Upper lobe of right lung (tissue), 1 donor: ENCODE measurements around the gene VAX1. TPM values are rescaled to one million over a fixed set of nuclear protein-coding genes. Genes with fewer than 3 reads are reported as not detected.
A peak's percentile ranks its signal among the peaks of the same experiment; 100 is the strongest.
"Not testable (repeated sequence)": the region's sequence is repeated elsewhere in the genome, so short reads cannot be mapped to it uniquely, and the experiment has no call there.

Source experiments
- ATAC-seq: fragments of 200-7000 bp; cut with Tn5 transposase; one replicate; pipeline ENCODE4 v1.9.1; 2020; ENCODE audit warnings: mild to moderate bottlenecking, moderate library complexity
- DNase-seq: peaks from one replicate; pipeline ENCODE4 v3.0.0-alpha.2; 2020
- H3K27ac ChIP-seq: fragments of 200-600 bp; one replicate; pipeline ENCODE4 v1.8.0; 2022
- H3K27me3 ChIP-seq: fragments of 200-600 bp; one replicate; pipeline ENCODE4 v1.8.0; 2022; ENCODE audit warnings: mild to moderate bottlenecking
- H3K36me3 ChIP-seq: fragments of 200-600 bp; one replicate; pipeline ENCODE4 v1.8.0; 2022
- H3K4me1 ChIP-seq: fragments of 200-600 bp; one replicate; pipeline ENCODE4 v1.8.0; 2022
- H3K4me3 ChIP-seq: fragments of 200-600 bp; one replicate; pipeline ENCODE4 v1.8.0; 2022; ENCODE audit warnings: mild to moderate bottlenecking
- H3K9me3 ChIP-seq: fragments of 200-600 bp; one replicate; pipeline ENCODE4 v1.8.0; 2022
- intact Hi-C: fragments of 100-400 bp; cut with DNase I; formaldehyde crosslinking; loops from one replicate; pipeline ENCODE4 v1.11.0; 2022
- total RNA-seq: library from RNA; stranded (reverse); fragmentation: NEBNext Ultra II Directional; extraction: Animal tissue kit (Norgen Biotek cat#: 25700); gene quantifications from one replicate; pipeline ENCODE4 v1.2.1, GENCODE V29; 2021
- TF ChIP-seq, protein P1 (sequence below): fragments of 200-600 bp; IDR thresholded peaks from one replicate; pipeline ENCODE4 v1.8.0; 2022; ENCODE audit warnings: antibody characterized with exemption
- donor health status: DM: no; HTN: yes; CAD: no; lungs with severe emphysema.

Gene VAX1
- total RNA-seq, 1 donor from 2014 or later: not detected

DNA sequence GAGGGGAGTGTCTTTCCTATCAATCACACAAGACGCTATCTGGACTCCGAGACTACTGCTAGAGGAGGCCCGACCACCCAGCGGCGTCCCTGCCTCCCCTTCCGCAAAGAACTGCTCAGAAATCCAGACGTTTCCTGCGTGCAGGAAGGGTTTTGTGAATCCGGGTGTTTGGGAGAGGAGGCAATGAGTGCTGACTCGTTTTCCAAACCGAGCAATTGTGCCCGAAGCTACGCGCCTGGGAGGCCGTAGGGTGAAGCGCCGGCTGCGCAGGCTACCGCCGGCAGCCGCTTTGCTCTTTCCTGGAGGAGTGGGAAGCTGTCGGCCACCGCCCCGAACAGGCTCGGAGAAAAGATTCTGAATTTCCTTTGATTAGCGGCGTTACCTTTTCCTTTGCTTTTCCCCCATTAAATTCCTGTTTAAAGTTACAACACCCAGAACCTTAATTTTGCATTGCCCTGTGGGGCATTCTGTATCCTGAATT lies 5.3 kb downstream of the VAX1 start:
- Histone ChIP-seq H3K36me3 (no peaks in the 10 kb centered on the region), H3K27ac (no peak overlapping the region), H3K9me3 (no peaks in the 10 kb centered on the region), H3K27me3 (peaks cover 92% of the 10 kb centered on the region), H3K4me1 (peaks cover 25% of the 10 kb centered on the region), H3K4me3 (no peak overlapping the region)
- DNase-seq: no peak
- no peak for ATAC-seq
- TF ChIP-seq, protein P1, sequence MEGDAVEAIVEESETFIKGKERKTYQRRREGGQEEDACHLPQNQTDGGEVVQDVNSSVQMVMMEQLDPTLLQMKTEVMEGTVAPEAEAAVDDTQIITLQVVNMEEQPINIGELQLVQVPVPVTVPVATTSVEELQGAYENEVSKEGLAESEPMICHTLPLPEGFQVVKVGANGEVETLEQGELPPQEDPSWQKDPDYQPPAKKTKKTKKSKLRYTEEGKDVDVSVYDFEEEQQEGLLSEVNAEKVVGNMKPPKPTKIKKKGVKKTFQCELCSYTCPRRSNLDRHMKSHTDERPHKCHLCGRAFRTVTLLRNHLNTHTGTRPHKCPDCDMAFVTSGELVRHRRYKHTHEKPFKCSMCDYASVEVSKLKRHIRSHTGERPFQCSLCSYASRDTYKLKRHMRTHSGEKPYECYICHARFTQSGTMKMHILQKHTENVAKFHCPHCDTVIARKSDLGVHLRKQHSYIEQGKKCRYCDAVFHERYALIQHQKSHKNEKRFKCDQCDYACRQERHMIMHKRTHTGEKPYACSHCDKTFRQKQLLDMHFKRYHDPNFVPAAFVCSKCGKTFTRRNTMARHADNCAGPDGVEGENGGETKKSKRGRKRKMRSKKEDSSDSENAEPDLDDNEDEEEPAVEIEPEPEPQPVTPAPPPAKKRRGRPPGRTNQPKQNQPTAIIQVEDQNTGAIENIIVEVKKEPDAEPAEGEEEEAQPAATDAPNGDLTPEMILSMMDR: no peak
- intact Hi-C loops: no loop called here

DNA sequence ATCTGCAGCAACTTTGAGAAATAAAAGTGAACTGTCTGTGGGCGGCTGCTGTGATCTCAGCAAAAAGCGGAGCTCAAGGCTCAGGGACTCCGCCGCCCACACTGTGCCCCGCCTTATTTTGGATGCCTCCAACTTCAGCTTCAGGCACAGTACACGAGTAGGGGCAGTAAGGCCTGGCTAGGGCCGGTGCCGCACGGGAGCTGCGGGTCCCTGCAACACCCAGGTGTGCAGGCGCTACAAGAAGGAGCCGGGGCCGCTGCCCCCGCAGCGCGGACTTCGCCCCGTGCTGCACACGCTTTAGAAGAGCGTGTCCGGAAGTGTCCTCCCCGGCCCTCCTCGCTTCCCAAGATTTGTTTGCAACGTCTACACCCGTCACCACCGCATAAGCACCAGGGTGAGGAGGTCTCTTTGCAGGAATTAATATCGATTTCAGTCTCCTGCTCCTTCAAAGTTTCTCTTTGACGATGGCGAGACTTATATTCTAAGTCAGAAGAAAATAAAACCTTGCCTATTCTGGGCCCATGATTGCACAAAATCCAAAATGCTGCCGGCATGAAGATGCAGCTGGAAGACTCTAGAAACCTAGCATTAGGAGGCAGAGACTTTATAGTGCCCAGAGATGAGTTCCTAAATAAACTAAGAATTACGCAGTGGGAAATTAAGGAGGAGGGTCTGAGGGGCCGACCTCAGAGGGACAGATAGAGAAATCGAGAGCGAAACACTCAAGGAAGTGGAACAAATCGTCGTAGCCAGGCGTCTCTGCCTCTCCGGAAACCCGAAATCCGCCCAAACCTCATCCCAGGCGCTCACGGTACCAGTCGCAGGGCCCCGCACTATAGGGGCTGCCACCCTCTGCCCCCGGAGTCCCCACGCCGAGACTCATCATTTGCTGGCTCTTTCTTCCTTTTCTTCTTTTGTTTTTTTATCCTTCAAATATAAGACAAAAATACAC lies 6.4 kb downstream of the VAX1 start:
- Histone ChIP-seq H3K36me3 (no peaks in the 10 kb centered on the region), H3K9me3 (no peaks in the 10 kb centered on the region), H3K27ac (no peak overlapping the region), H3K4me1 (peaks cover 16% of the 10 kb centered on the region), H3K4me3 (no peak overlapping the region), H3K27me3 (peaks cover 88% of the 10 kb centered on the region)
- TF ChIP-seq, protein P1: no peak
- peak; percentile 33 for ATAC-seq
- intact Hi-C loops: no loop called here
- DNase-seq: no peak

DNA sequence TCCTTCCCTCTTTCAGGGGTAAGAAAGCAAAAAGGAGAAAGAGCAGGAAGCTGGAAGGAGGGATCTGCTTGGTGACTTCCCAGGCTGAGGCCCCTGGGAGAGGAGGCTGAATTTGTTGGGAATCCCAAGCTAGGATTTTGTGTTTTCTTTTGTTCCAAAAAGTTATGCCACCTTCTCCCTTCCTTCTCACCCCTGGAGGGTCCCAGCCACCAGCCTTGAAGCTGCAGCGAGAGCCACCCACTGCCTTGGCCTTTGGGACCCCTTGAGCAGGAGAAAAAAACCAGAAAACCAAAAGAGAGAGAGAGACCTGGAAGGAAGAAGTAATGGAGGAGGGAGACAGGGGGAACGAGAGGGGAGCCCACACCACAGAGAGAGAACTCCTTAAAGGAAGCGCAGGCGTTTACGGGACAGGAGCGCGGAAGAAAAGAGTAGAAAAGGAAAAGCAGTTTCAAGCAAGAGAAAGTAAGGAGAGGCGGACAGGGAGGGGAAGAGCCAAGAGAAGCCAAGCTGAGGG lies 7.2 kb downstream of the VAX1 start:
- intact Hi-C loops: no loop called here
- Histone ChIP-seq H3K4me3 (no peak overlapping the region), H3K27me3 (peaks cover 85% of the 10 kb centered on the region)

DNA sequence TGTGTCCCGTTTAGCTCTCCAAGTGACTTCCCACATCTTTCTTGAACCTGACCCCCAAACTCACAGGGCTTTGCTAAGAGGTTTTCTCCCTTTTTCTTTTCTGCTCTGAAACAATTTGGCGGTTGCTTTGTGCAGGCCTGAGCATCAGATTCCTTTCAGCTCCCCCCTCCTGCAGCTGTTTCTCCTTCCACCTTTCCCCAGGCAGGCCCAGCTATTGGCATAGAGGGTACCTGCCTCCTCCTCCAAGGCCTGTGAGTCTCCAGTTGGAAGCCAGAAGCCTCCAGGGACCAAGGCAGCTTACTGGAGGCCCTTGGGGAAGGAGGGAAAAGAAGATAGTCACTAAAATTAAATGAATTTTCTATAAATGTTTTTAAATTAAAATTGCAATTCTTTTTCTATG lies 7.7 kb downstream of the VAX1 start:
- no peaks in the 10 kb centered on the region for H3K9me3 ChIP-seq
- no peaks in the 10 kb centered on the region for H3K36me3 ChIP-seq
- DNase-seq: no peak
- peaks cover 84% of the 10 kb centered on the region for H3K27me3 ChIP-seq
- TF ChIP-seq, protein P1: no peak
- intact Hi-C loops: no loop called here
- H3K27ac ChIP-seq: no peak overlapping the region
- no peak overlapping the region for H3K4me3 ChIP-seq
- ATAC-seq: no peak
- H3K4me1 ChIP-seq: peaks cover 16% of the 10 kb centered on the region

More for the DNA sequence above, 7.2 kb downstream of the VAX1 start:
- DNase-seq (no peak), ATAC-seq (no peak)
- Histone ChIP-seq H3K36me3 (no peaks in the 10 kb centered on the region), H3K9me3 (no peaks in the 10 kb centered on the region), H3K4me1 (peaks cover 16% of the 10 kb centered on the region), H3K27ac (no peak overlapping the region)
- TF ChIP-seq, protein P1: no peak

DNA sequence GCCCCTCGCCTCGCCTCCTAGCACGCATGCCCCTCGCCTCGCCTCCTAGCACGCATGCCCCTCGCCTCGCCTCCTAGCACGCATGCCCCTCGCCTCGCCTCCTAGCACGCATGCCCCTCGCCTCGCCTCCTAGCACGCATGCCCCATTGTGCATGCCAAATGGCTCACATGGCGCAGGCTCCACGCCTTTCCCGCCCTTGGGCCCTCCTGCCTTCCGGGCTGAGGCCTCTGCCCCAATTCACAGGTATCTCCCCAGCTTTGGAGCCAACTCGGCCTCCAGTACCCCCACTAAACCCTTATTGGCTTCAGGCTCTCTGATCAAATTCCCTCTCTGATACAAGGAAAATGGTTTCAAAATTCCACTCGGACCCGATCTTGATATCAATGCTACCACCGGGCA lies 11.4 kb downstream of the VAX1 start:
- H3K4me1 ChIP-seq, H3K4me3 ChIP-seq, DNase-seq, intact Hi-C loops, H3K36me3 ChIP-seq, H3K27ac ChIP-seq, H3K9me3 ChIP-seq, ATAC-seq: not testable (repeated sequence)
- peaks cover 49% of the 10 kb centered on the region for H3K27me3 ChIP-seq

DNA sequence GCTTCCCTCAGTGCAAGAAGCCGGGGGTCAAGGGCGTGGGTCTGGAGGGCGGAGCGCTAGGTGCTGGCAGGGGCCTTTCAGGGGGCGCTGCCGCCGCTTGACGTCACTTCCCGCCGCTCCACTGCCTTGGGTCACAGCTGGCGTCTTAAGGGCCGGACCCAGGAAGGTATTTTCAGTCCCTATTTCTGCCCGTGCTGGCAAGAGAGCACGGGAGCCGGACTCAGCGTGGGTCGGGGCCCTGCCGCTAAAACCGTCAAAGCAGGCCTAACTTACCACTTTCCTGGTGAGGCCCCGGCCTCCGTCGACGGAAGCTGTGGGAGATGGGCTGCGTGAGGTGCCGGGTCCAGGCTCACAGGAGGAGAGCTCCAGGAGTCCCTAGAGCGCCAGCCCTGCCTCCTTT lies 12.0 kb downstream of the VAX1 start:
- no peaks in the 10 kb centered on the region for H3K36me3 ChIP-seq
- no peak overlapping the region for H3K4me3 ChIP-seq
- no peaks in the 10 kb centered on the region for H3K9me3 ChIP-seq
- intact Hi-C loops: no loop called here
- DNase-seq (no peak), ATAC-seq (no peak)
- peaks cover 43% of the 10 kb centered on the region for H3K27me3 ChIP-seq
- no peak overlapping the region for H3K27ac ChIP-seq
- H3K4me1 ChIP-seq: no peaks in the 10 kb centered on the region
- TF ChIP-seq, protein P1: no peak
